ENCODE results near the gene NADK2.
A peak's percentile ranks its signal among the peaks of the same experiment; 100 is the strongest.
"Not testable (repeated sequence)": the region's sequence is repeated elsewhere in the genome, so short reads cannot be mapped to it uniquely, and the experiment has no call there.

NADK2 gene

GRCh38 chr5:36206913-36207312, 34.8 kb downstream of the NADK2 start:
- DNase-seq (ENCODE audit: low spot score), result no peak

GRCh38 chr5:36205329-36205728, 36.4 kb downstream of the NADK2 start:
- DNase-seq (ENCODE audit: low spot score), result no peak

GRCh38 chr5:36202521-36202961, 39.2 kb downstream of the NADK2 start:
- DNase-seq (ENCODE audit: low spot score), result no peak

GRCh38 chr5:36200513-36200912, 41.2 kb downstream of the NADK2 start:
- DNase-seq (ENCODE audit: low spot score), result no peak

- DNase-seq (ENCODE audit: low spot score), result no peak
These were observed 42.1 kb downstream of the NADK2 start for GRCh38 chr5:36199620-36200019.

- not testable (repeated sequence) for DNase-seq (ENCODE audit: low spot score)
These were observed 42.9 kb downstream of the NADK2 start for GRCh38 chr5:36198783-36199182.

GRCh38 chr5:36198281-36198680, 43.4 kb downstream of the NADK2 start:
- DNase-seq (ENCODE audit: low spot score), result no peak

GRCh38 chr5:36193746-36194145, 48.0 kb downstream of the NADK2 start:
- no peak for DNase-seq (ENCODE audit: low spot score)

- not testable (repeated sequence) for DNase-seq (ENCODE audit: low spot score)
These were observed 57.3 kb downstream of the NADK2 start for GRCh38 chr5:36184408-36184807.

- no peak for DNase-seq (ENCODE audit: low spot score)
These were observed 60.0 kb downstream of the NADK2 start for GRCh38 chr5:36181774-36182173.

- DNase-seq (ENCODE audit: low spot score), result no peak
These were observed 61.0 kb downstream of the NADK2 start for GRCh38 chr5:36180556-36181350.

GRCh38 chr5:36179950-36180349, 61.8 kb downstream of the NADK2 start:
- DNase-seq (ENCODE audit: low spot score), result no peak

GRCh38 chr5:36178524-36178890, 63.2 kb downstream of the NADK2 start:
- no peak for DNase-seq (ENCODE audit: low spot score)

GRCh38 chr5:36177715-36178523, 63.8 kb downstream of the NADK2 start:
- peak; percentile 34 for DNase-seq (ENCODE audit: low spot score)

GRCh38 chr5:36177154-36177553, 64.6 kb downstream of the NADK2 start:
- no peak for DNase-seq (ENCODE audit: low spot score)

GRCh38 chr5:36175043-36175442, 66.7 kb downstream of the NADK2 start:
- DNase-seq (ENCODE audit: low spot score), result no peak

- no peak for DNase-seq (ENCODE audit: low spot score)
These were observed 67.6 kb downstream of the NADK2 start for GRCh38 chr5:36174119-36174518.

GRCh38 chr5:36173426-36173825, 68.3 kb downstream of the NADK2 start:
- peak; percentile 32 for DNase-seq (ENCODE audit: low spot score)

GRCh38 chr5:36172599-36172998, 69.1 kb downstream of the NADK2 start:
- DNase-seq (ENCODE audit: low spot score), result no peak

- DNase-seq (ENCODE audit: low spot score), result no peak
These were observed 70.8 kb downstream of the NADK2 start for GRCh38 chr5:36170832-36171424.

- no peak for DNase-seq (ENCODE audit: low spot score)
These were observed 73.0 kb downstream of the NADK2 start for GRCh38 chr5:36168737-36169136.

GRCh38 chr5:36164461-36164860, 77.3 kb downstream of the NADK2 start:
- no peak for DNase-seq (ENCODE audit: low spot score)

Measured in putamen (tissue), 1 donor.